H1 (cell line): Measurements from ENCODE around the gene WDR54.

Source experiments
- BCL11A ChIP-seq, 2 experiments: IDR thresholded peaks; one replicate each; pipeline ENCODE4 v1.6.1; 2011; ENCODE audit warnings: low read depth in 2 of 2, low read length in 2 of 2, mild to moderate bottlenecking in 2 of 2
- CTCF ChIP-seq, 3 experiments: IDR thresholded peaks; 1 replicate in 2 of 3; 2 replicates in 1 of 3; pipeline versions ENCODE4 v1.5.1 to v1.6.1; 2011; ENCODE audit warnings: low read length in 3 of 3, mild to moderate bottlenecking in 3 of 3, inconsistent platforms in 2 of 3, low read depth in 1 of 3, moderate library complexity in 1 of 3; ENCODE audit not compliant: insufficient read depth in 1 of 3; ENCODE audit errors: control extremely low read depth in 1 of 3
- EP300 ChIP-seq, 2 experiments: IDR thresholded peaks; 1 replicate in 1 of 2; 2 replicates in 1 of 2; pipeline ENCODE4 v1.6.1; 2011 to 2012; ENCODE audit warnings: low read depth in 2 of 2, low read length in 2 of 2, mild to moderate bottlenecking in 2 of 2, borderline replicate concordance in 1 of 2, inconsistent platforms in 1 of 2, moderate library complexity in 1 of 2
- EZH2 ChIP-seq: fragments of 200-600 bp; sonication (generic); IDR thresholded peaks from 2 replicates; pipeline ENCODE4 v1.7.1; 2012; ENCODE audit warnings: low read depth, mild to moderate bottlenecking, moderate library complexity, low read length, inconsistent platforms; ENCODE audit not compliant: severe bottlenecking
- GABPA ChIP-seq: IDR thresholded peaks from 2 replicates; pipeline ENCODE4 v1.6.1; 2011; ENCODE audit warnings: mild to moderate bottlenecking, low read length, moderate library complexity, borderline replicate concordance; ENCODE audit not compliant: insufficient read depth
- HDAC6 ChIP-seq: IDR thresholded peaks from one replicate; pipeline ENCODE4 v1.7.1; 2012; ENCODE audit warnings: low read depth, mild to moderate bottlenecking, inconsistent platforms, low read length, moderate library complexity
- MAX ChIP-seq: IDR thresholded peaks from 2 replicates; pipeline ENCODE4 v1.6.1; 2012; ENCODE audit warnings: inconsistent platforms
- NRF1 ChIP-seq: IDR thresholded peaks from 2 replicates; pipeline ENCODE4 v1.6.1; 2011; ENCODE audit warnings: mild to moderate bottlenecking, low read depth, low read length, improper control_type of control experiment
- POLR2A ChIP-seq, 2 experiments: IDR thresholded peaks; 1 replicate in 1 of 2; 2 replicates in 1 of 2; pipeline ENCODE4 v1.6.1; 2011; ENCODE audit warnings: low read depth in 2 of 2, low read length in 2 of 2, mild to moderate bottlenecking in 2 of 2; ENCODE audit errors: control extremely low read depth in 1 of 2
- POLR2AphosphoS5 ChIP-seq: IDR thresholded peaks from 2 replicates; pipeline ENCODE4 v1.6.1; 2011; ENCODE audit warnings: low read depth, low read length
- SIX5 ChIP-seq: IDR thresholded peaks from 2 replicates; pipeline ENCODE4 v1.6.1; 2011; ENCODE audit warnings: mild to moderate bottlenecking, low read depth, low read length
- SP1 ChIP-seq: IDR thresholded peaks from 2 replicates; pipeline ENCODE4 v1.6.1; 2011; ENCODE audit warnings: low read depth, low read length
- TAF1 ChIP-seq: IDR thresholded peaks from 2 replicates; pipeline ENCODE4 v1.6.1; 2011; ENCODE audit warnings: mild to moderate bottlenecking, low read depth, low read length
- TCF12 ChIP-seq: IDR thresholded peaks from 2 replicates; pipeline ENCODE4 v1.6.1; 2011; ENCODE audit warnings: low read depth, mild to moderate bottlenecking, low read length

GRCh38 chr2:74424995-74425406, 3.5 kb downstream of the WDR54 start:
- TF ChIP-seq CTCF (IDR thresholded peaks at IDR 0.05; ENCODE audit: control extremely low read depth in 1 of 3, insufficient read depth in 1 of 3, low read depth in 1 of 3, low read length in 3 of 3) (no peak), SIX5 (no peak), EP300 (IDR thresholded peaks at IDR 0.05; ENCODE audit: borderline replicate concordance in 1 of 2, low read depth in 2 of 2, low read length in 2 of 2) (no peak), HDAC6 (no peak), TCF12 (no peak), GABPA (no peak), SP1 (no peak), TAF1 (no peak), POLR2A (IDR thresholded peaks at IDR 0.05; ENCODE audit: control extremely low read depth in 1 of 2, low read depth in 2 of 2, low read length in 2 of 2) (peak in 1 of 2 experiments; percentile 24; a peak in 1 of 3 replicates), NRF1 (no peak), POLR2AphosphoS5 (peak; percentile 31; the same call in 1 of the 2 replicates), BCL11A (IDR thresholded peaks at IDR 0.05; ENCODE audit: low read depth in 2 of 2, low read length in 2 of 2) (no peak), EZH2 (no peak), MAX (no peak)
